Pons (tissue), 1 donor: ENCODE data around the gene EIPR1.
"Not testable (repeated sequence)": the region's sequence is repeated elsewhere in the genome, so short reads cannot be mapped to it uniquely, and the experiment has no call there.

Source experiments
- DNase-seq: peaks from one replicate; pipeline ENCODE4 v3.0.0-alpha.2; 2016; ENCODE audit warnings: low spot score

EIPR1 gene

DNA sequence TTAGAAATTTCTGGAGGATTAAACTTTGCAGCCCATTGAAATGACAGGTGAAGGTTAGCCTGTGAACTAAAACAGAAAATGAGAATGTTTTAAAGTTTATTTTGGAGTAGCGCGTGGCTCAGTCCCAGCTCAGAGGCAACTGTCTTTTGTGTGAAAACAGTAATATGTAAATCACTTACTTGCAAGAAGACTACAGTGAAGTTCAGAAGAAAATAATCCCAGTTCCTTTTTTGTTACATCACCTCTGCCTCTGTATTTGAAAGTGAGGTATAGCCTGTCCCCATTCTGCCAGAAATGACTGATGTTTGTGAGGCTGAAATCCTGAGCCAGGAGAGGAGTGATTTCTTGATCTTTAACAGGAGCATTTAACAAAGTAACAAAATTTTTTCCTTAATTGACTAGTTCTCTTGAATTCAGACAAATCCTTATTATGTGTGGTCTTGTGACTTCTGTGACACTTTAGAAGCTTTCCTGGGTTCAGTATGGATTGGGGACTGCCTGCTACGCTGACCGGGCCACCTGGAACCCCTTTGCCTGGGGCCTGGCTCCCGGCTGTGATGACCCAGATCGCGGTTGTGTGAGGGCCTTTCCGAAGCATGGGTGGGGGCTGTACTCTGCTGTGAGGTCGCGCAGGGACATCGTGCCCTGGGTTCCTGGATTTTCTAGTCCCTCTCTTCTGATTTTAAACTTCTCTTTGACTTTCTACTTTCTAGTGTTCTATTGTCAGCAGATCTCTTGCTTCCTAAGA is 26.1 kb upstream of the EIPR1 start:
- no peak for DNase-seq

DNA sequence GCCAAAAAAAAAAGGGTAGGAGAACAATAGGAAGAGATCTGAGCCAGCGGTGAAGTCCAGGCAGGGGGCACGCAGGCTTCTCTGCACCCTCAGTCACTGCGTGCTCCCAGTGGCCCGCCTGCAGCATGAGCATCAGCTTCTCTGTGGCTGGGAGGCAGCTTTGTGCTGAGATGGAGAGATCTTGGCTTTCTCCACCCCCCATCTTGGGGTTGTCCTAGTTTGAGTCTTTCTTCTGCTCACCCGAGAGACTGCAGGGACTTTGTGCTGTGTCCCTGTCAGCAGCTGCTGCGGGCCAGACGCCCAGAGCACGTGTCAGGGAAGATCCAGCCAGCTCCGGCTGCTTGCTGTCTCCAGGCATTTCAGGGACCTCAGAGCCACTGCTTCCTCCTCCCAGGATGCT is 22.2 kb upstream of the EIPR1 start:
- peak; percentile 91 for DNase-seq

DNA sequence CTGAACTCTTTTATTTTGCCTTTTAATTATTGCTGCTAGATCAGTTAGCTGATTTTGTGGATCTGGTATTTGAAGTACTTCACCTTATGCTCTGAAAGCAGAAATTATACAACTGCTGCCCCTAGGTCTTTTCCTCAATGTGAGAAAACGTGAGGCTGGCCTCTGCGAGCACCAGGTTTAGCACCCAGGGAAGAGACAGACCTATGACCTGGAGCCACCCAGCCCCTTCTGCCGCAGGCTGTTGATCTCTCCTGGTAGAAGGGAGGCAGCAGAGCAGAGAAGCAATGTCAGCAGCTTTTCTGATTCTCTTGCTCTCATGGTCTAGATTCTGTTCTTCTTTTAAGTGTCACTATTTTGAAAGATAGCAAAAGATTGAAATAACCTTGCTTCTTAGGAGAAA is 21.8 kb upstream of the EIPR1 start:
- no peak for DNase-seq

DNA sequence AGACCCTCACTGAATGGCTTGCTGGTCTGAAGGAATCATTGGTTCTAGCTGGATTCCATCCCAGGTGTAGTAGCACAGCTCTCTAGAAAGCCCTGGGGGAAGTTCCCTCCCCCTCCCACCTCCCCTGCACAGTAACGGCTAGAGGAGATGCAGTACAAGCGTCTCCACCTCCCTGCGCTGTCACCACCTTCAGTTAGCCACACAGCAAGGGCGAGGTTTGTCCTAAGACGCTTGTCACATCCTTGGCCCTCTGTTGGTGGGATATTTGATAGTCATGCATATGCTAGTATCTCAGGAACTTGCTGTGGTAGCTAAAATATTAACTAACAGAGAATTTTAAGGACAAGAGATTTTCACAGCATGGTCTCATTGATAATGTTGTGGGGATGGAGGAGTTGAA is 21.2 kb upstream of the EIPR1 start:
- DNase-seq, result no peak

DNA sequence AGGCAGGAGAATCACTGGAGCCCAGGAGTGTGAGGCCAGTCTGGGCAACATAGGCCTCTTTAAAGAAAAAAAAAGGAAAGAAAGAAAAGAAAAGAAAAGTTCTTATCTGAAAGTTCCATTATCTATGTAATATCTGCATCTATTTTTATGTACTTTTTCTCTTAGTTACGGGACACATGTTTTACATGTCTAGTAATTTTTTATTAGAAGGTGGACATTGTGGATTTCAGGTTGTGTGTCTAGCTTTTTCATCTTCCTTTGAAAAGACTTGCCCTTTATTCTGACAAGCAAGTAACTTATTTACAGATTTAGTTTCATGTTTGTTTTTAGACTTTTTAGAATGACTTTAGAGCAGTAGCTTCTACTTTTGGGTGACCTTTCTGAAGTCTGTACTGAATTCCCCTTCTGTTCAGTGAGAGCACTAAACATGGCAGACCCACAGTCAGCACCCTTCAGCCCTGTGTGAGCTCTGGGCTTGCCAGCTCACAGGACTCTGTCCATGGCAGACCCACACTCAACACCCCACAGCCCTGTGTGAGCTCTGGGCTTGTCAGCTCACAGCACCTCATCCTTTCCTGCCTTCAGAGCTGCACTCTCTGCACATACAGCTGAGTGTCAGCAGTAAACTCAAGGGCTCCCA is 19.4 kb upstream of the EIPR1 start:
- no peak for DNase-seq

DNA sequence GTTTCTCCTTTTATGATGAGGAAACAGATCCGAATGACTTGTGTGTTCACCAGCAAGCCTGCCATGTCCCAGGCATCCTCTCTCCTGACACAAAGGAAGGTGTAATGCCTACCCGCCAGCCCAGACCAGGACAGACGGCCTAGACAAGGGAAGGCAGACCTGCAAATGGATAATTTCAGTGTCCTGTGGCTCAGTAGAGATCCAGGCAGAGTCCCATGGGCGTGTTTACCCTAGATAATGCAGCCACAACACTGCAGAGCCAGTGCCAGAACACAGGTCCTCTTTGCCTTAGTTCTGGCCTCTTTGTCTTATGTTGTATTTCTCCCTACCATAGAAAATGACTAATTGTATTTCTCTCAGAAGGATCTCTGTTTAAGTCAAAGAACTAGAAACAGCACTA is 14.6 kb upstream of the EIPR1 start:
- DNase-seq, result no peak

DNA sequence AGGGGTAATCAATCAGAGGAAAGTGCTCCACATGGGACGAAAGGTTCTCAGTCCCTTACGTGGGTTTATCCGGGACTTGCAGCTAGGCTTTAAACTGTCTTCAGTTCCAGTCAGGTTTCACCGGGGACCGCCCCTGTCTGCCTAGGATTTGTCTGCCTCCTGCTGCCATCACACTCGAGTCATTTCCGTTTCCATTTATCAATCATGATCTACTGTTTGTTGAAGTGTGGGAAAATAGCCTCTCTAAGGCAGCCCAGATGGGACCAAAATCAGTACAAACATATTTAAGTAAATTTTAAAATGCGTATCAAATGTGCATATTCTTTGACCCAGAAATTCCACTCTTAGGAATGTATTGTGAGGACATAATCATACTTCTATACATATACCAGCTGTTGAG is 12.4 kb upstream of the EIPR1 start:
- no peak for DNase-seq

DNA sequence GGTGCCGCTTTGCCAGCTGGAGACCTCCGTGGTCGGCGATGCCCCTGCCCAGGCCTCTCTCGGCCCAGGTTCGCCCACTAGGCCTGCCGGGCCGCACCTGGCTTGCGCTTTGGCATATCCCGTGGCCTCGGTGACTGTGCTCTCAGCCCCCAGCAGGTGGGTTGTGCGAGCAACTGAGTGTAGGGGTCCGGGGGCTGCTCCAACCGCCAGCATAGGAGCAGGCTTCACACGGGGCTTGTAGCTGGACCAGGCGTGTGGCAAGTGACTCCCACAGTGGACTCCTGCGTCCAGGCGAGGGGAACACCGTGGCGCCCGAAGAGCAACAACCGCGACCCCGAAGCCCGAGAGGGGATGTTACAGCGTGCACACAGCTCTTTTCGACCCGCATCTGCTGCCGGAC is 11.6 kb upstream of the EIPR1 start:
- no peak for DNase-seq

DNA sequence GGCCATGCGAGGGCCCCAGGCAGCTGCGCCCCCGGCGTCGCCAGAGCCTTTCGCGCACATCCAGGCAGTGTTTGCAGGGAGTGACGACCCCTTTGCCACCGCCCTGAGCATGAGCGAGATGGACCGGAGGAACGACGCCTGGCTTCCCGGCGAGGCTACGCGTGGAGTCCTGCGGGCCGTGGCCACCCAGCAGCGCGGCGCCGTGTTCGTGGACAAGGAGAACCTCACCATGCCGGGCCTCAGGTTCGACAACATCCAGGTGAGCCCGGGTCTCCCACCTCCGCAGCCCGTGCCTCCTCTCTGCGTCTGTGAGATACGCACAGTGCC is 10.8 kb upstream of the EIPR1 start:
- DNase-seq, result no peak

DNA sequence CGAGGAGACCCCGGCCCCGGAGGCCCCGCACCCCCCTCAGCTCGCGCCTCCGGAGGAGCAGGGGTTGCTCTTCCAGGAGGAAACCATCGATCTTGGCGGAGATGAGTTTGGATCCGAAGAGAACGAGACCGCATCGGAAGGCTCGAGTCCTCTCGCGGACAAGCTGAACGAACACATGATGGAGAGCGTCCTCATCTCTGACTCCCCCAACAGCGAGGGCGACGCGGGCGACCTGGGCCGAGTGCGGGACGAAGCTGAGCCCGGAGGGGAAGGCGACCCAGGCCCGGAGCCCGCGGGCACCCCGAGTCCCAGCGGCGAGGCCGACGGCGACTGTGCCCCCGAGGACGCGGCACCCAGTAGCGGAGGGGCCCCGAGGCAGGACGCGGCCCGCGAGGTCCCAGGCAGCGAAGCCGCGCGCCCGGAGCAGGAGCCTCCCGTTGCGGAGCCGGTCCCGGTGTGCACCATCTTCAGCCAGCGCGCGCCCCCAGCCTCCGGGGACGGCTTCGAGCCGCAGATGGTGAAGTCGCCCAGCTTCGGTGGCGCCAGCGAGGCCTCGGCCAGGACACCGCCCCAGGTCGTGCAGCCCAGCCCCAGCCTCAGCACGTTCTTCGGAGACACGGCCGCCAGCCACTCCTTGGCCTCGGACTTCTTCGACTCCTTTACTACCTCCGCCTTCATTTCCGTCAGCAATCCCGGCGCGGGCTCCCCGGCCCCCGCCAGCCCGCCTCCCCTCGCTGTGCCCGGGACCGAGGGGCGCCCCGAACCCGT is 10.2 kb upstream of the EIPR1 start:
- DNase-seq, result no peak

DNA sequence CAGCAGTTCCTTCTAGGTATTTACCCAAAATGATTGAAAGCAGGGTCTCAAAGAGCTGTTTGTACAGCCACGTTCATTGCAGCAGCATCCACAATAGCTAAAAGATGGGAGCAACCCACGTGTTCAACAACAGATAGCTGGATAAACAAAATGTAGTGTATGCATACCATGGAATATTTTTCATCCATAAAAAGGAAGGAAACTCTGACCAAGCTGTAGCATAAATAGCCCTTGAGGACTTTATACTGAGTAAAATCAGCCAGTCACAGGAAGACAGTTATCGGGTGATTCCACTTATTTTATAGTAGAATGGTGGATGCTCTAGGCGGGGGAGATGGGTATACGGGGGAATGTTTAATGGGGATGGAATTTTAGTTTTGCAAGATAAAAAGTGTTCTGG is 9.4 kb upstream of the EIPR1 start:
- DNase-seq, result no peak

DNA sequence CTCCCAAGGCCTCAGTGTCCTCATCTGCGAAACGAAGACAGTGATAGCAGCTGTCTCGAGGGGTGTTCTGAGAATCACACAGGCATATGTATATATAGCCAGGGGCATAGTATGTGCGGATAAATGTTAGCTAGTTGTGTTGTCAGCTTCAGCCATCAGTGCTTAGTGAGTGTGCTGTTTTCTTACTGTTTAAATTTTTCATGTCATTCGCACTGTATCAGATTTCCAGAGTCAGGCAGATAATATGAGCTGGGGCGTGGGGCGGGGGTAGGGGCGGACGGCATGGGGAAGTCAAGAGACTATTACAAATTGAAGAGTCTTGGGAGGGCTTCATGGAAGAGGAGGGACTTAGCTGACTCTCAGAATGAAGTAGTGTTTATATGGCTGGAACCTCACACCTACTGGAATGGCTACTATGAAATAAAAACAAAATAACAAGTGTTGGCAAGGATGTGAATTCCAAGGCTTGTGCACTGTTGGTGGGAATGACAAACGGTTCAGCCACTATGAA is 8.9 kb upstream of the EIPR1 start:
- no peak for DNase-seq

DNA sequence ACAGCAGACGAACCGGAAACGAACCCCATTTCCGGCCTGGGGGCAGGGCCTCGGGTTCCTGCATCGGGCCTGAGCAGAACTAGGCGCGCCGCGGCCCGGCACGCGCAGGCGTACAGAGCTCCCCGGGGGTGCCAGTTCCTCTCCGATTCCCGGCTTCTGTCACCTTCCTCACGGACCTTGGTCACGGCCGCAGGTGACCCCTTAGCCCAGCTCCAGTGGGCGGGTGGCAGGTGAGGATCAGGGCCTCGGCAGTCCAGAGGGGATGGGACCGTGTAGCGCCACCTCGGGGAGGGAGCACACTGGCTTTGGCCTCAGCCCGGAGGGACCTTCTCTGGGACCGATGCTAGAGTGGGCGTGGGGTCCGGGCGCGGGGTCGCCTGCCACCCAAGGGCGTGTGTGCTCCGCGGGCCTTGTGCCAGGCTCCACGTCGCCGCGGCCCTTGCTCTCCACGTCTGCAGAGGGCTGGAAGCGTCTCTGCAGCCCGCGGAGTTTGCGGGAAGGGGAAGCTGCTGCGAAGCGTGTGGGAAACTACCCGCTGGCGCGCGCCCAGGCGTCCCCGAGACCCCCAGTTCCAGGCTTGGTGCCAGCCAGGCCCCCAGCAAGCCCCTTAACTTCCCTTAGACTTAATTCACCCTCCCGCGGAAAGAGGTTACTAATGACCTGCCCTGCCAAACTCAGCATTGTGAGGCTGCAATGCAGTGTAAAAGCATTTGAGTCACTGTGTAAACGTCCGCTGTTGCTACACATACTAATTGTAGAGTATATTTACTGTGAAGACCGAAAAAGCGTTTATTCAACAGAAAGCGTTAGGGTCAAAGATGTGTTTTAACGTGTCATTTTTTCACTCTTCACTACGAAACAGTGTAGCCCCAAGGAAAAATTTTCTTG is 2.3 kb upstream of the EIPR1 start, which contains the start of gene TRAPPC12:
Gene TRAPPC12, plus strand, starts transcription at position 48 of the 888 bp plus-strand sequence. CDS start 7,930 bp downstream, outside the sequence.
- DNase-seq, result peak; percentile 87

DNA sequence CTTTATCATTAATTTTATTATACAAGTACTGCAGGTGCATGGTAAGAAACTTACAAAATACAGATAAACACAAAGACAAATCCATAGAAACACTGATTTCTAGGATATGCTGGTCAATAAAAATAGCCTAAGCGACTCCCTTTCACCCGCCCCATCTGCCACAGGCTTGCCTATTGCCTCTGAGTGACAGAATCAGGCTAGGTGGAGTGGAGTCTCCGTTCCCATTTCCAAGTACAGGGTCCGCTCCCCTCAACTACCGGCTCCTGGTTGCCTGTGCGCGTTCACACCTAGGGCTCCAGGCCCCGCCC is 1.7 kb upstream of the EIPR1 start:
- no peak for DNase-seq

DNA sequence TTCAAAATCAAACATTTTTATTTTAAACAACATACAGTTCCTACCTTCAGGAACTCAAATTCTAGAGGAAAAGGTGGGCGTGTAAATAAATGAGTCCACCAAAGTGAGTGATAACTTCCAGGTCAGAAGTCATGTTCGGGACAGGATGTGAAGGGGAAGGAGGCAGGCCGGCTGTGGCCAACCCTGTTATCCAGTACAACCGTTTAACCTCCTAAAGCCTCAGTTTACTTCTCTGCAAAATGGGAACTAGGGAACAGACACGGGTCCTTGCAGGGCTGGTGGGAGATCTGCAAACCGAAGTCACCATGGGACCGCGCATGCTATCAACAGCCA is 373 bp downstream of the EIPR1 start:
- no peak for DNase-seq

DNA sequence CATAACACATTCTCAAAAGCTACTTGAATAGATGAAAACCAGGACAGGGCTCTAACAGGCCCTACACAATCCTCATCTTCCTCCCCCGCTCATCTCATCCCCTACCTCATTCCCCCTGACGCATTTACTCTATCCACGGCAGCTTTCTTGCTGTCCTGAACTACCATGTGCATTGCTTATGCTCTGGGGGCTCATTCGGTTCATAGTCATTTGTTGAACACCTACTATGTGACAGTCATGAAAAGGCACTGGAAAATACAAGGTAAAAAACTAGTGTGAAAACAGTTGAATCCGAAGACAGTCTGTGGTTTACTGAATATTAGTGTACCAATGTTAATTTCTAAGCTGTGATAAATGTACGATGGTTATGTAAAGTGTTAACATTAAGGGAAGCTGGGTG is 797 bp downstream of the EIPR1 start:
- DNase-seq, result no peak

DNA sequence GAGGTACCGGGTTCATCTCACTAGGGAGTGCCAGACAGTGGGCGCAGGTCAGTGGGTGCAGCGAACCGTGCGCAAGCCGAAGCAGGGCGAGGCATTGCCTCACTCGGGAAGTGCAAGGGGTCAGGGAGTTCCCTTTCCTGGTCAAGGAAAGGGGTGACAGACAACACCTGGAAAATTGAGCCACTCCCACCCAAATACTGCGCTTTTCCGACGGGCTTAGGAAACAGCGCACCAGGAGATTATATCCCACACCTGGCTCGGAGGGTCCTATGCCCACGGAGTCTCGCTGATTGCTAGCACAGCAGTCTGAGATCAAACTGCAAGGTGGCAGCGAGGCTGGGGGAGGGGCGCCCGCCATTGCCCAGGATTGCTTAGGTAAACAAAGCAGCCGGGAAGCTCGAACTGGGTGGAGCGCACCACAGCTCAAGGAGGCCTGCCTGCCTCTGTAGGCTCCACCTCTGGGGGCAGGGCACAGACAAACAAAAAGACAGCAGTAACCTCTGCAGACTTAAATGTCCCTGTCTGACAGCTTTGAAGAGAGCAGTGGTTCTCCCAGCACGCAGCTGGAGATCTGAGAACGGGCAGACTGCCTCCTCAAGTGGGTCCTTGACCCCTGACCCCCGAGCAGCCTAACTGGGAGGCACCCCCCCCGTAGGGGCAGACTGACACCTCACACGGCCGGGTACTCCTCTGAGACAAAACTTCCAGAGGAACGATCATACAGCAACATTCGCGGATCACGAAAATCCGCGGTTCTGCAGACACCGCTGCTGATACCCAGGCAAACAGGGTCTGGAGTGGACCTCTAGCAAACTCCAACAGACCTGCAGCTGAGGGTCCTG is 8.1 kb downstream of the EIPR1 start:
- not testable (repeated sequence) for DNase-seq

DNA sequence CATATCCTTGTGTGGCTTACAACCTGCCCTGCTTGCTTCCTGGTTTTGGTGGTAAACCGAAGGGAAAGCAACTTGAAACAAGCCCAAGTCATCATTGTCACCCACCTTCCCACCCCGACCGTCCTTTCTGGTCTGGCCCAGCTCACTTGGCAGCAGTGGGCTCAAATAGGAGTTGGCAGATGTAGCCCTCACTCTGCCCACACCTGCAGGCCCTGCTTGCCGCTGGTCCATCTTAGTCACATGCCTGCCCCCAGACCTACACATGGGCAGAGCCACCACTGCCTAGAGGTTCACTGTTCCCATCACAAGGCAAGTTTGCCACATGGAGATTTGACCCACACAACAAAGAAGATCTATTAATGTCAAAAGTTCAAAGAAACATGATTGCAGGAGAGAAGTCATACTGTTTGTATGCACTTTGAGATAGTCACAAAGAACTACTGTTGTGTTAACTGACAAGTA is 9.3 kb downstream of the EIPR1 start:
- no peak for DNase-seq

DNA sequence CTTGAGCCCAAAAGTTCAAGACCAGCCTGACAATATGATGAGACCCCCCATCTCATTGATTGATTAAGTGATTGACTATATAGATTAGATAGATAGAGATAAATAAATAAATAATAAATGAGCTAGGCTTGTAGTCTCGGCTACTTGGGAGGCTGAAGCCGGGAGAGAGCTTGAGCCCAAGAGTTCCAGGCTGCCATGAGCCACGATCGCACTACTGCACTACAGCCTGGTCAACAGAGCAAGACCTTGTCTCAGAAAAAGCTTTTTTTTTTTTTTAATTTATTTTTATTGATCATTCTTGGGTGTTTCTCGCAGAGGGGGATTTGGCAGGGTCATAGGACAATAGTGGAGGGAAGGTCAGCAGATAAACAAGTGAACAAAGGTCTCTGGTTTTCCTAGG is 12.4 kb downstream of the EIPR1 start:
- DNase-seq, result no peak

DNA sequence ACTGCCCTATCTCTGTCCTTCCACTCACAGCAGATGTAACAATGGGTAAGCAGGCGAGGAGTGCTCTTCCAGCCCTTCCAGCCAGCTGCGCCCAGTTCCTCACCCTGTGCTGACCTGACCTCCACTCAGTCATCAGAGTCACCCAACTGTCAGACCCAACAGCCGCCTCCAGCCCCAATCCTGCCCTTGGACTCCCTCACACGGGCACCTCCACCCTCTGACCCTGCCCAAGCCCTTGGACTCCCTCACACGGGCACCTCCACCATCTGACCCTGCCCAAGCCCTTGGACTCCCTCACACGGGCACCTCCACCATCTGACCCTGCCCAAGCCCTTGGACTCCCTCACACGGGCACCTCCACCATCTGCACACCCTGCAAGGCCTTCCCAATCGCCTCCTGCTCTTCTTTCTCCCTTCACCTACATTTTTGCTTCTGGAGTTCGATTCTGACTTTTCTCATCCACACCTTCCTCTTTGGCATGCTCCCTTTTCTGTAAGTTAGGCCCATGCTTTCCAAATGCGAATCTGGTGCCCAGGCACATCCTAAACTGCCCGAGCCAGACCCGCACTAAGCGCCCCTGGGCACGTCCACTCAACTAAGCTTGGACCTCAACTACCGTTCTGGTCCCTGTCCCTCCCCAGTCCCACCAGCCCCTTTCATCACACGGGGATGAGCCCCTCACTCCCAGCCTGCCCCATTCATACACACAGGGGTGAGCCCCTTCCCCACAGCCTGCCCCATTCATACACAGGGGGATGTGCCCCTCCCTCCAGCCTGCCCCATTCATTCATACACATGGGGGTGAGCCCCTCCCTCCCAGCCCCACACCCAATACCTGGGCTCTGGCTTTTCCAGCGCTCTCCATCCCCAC is 15.9 kb downstream of the EIPR1 start:
- DNase-seq, result no peak
